ENCODE data around the gene CYB561D1. TPM values are rescaled to one million over a fixed set of nuclear protein-coding genes. Genes with fewer than 3 reads are reported as not detected.

The CYB561D1 gene
- polyA plus RNA-seq, 3 donors from 2014 or later: 8.8 to 20.3 (median 10.2) TPM

DNA sequence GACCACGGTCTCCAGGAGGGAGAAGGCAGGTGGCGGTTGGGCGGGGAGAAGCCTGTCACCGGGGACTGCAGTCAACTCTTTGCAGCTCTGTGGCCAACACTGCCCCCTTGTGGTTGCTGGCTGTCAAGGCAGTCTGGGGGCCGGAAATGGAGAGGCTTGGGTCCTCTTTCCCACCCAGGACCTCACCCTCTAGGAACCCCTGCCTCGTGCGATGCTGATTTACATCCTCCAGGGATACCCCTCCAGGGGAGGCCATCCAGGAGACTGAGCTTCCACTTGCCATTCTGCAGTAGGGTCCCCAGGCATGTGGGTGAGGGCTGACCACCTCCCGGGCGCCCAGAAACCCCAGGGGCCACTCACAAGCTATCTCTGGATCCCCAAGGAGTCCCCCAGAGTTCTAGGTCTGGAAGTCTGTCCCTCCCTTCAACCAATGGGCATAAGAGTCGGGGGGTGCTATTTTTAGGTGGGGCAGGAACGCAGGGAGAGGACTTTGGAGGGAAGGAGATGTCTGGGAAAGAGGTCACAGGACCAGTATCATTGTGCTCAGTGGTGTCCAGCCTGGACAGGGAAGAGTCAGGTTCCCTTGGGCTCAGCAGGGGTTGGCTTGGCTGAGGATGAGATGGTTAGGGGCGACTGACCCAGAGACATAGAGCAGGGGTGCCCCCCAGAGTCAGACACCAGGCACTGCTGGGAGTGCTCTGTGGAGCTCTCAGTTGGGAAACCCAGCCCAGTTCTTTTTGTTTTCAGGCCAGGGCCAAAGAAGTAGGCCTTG, 38.7 kb downstream of the CYB561D1 start:
- Mint-ChIP-seq H3K4me3 (peak overlapping the region; percentile 84 to 91 (median 87)), H3K4me1 (peaks cover 10 to 11% of the 10 kb centered on the region in 2 donors), H3K27ac (peak overlapping the region; percentile 74 to 96 (median 89)), H3K36me3 (no peaks in the 10 kb centered on the region), H3K27me3 (ENCODE audit: low read depth in 3 of 3) (peaks cover 0 to 9% (median 4%) of the 10 kb centered on the region in 3 donors), H3K9me3 (no peaks in the 10 kb centered on the region)
- DNase-seq: peak; percentile 84 to 87 (median 86)

- Mint-ChIP-seq H3K9me3 (no peaks in the 10 kb centered on the region), H3K4me3 (peak overlapping the region in 1 of 5 donors; percentile 7), H3K36me3 (no peaks in the 10 kb centered on the region), H3K4me1 (peaks cover 10 to 11% of the 10 kb centered on the region in 2 donors), H3K27me3 (ENCODE audit: low read depth in 3 of 3) (peaks cover 0 to 6% (median 4%) of the 10 kb centered on the region in 3 donors), H3K27ac (peak overlapping the region in 1 of 6 donors; percentile 7)
- no peak for DNase-seq
Measured at GRCh38 chr1:109534307-109534858, 40.5 kb downstream of the CYB561D1 start.

GRCh38 chr1:109535481-109535880, 41.6 kb downstream of the CYB561D1 start:
- Mint-ChIP-seq H3K4me3 (no peak overlapping the region), H3K27me3 (ENCODE audit: low read depth in 3 of 3) (peaks cover 0 to 6% (median 4%) of the 10 kb centered on the region in 3 donors), H3K27ac (no peak overlapping the region), H3K36me3 (no peaks in the 10 kb centered on the region), H3K4me1 (peaks cover 10 to 11% of the 10 kb centered on the region in 2 donors), H3K9me3 (no peaks in the 10 kb centered on the region)
- no peak for DNase-seq

- H3K27ac Mint-ChIP-seq: no peak overlapping the region
- H3K9me3 Mint-ChIP-seq: no peaks in the 10 kb centered on the region
Measured at GRCh38 chr1:109535971-109536491, 42.1 kb downstream of the CYB561D1 start.

GRCh38 chr1:109537450-109538178, 43.7 kb downstream of the CYB561D1 start:
- peaks cover 0 to 6% (median 4%) of the 10 kb centered on the region in 3 donors for H3K27me3 Mint-ChIP-seq (ENCODE audit: low read depth in 3 of 3)
- no peak overlapping the region for H3K27ac Mint-ChIP-seq
- no peaks in the 10 kb centered on the region for H3K9me3 Mint-ChIP-seq
- peaks cover 3 to 5% of the 10 kb centered on the region in 2 donors for H3K4me1 Mint-ChIP-seq
- H3K36me3 Mint-ChIP-seq: no peaks in the 10 kb centered on the region
- no peak for DNase-seq
- no peak overlapping the region for H3K4me3 Mint-ChIP-seq

More at GRCh38 chr1:109535971-109536491, 42.1 kb downstream of the CYB561D1 start:
- Mint-ChIP-seq H3K36me3 (no peaks in the 10 kb centered on the region), H3K27me3 (ENCODE audit: low read depth in 3 of 3) (peaks cover 0 to 6% (median 4%) of the 10 kb centered on the region in 3 donors), H3K4me3 (no peak overlapping the region), H3K4me1 (peaks cover 10 to 11% of the 10 kb centered on the region in 2 donors)
- DNase-seq: no peak

- no peak overlapping the region for H3K27ac Mint-ChIP-seq
- H3K9me3 Mint-ChIP-seq: no peaks in the 10 kb centered on the region
- no peak overlapping the region for H3K4me3 Mint-ChIP-seq
- DNase-seq: no peak
- H3K27me3 Mint-ChIP-seq (ENCODE audit: low read depth in 3 of 3): peaks cover 0 to 2% (median 0%) of the 10 kb centered on the region in 3 donors
- H3K4me1 Mint-ChIP-seq: no peaks in the 10 kb centered on the region
- H3K36me3 Mint-ChIP-seq: no peaks in the 10 kb centered on the region
Measured at GRCh38 chr1:109538827-109539555, 45.1 kb downstream of the CYB561D1 start.

DNA sequence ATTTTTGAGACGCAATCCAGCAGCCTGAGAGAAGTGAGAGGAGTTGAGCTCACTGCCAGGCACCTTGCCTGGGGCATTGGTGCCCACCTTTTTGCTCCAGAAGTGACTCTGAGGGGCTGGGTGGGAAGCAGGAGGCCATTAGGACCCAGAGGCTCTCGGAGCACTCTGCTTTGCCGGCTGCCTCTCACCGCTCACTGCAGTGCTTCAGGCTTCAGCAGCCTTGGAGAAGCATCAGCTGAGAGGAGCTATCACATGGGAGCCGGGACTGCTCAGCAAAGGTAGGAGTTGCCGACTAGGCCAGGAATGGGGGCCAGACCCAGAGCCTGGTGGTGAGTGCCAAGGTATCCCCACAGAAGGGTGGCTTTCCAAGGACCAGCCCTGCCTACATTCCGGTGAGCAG, 45.8 kb downstream of the CYB561D1 start, which contains the start of gene GPR61:
Gene GPR61 (plus strand): TSS at position 197 of the 400 bp plus-strand sequence. CDS start 3,151 bp downstream, outside the sequence.
- DNase-seq: no peak
- no peaks in the 10 kb centered on the region for H3K36me3 Mint-ChIP-seq
- no peak within 1 kb of the TSS for H3K4me3 Mint-ChIP-seq
- no peaks in the 10 kb centered on the region for H3K4me1 Mint-ChIP-seq
- no peaks in the 10 kb centered on the region for H3K9me3 Mint-ChIP-seq
- H3K27ac Mint-ChIP-seq: no peak within 1 kb of the TSS
- no peaks in the 10 kb centered on the region for H3K27me3 Mint-ChIP-seq (ENCODE audit: low read depth in 3 of 3)

GRCh38 chr1:109541102-109541501, 47.2 kb downstream of the CYB561D1 start:
- H3K27ac Mint-ChIP-seq: no peak overlapping the region
- no peak overlapping the region for H3K4me3 Mint-ChIP-seq
- H3K4me1 Mint-ChIP-seq: peaks cover under 1 to 2% of the 10 kb centered on the region in 2 donors
- no peaks in the 10 kb centered on the region for H3K27me3 Mint-ChIP-seq (ENCODE audit: low read depth in 3 of 3)
- no peaks in the 10 kb centered on the region for H3K36me3 Mint-ChIP-seq
- DNase-seq: no peak
- H3K9me3 Mint-ChIP-seq: no peaks in the 10 kb centered on the region

GRCh38 chr1:109542657-109543056, 48.8 kb downstream of the CYB561D1 start:
- Mint-ChIP-seq H3K27ac (no peak overlapping the region), H3K4me3 (no peak overlapping the region), H3K36me3 (no peaks in the 10 kb centered on the region), H3K27me3 (ENCODE audit: low read depth in 3 of 3) (peaks cover 0 to 2% (median 0%) of the 10 kb centered on the region in 3 donors), H3K4me1 (peaks cover 16 to 18% of the 10 kb centered on the region in 2 donors), H3K9me3 (no peaks in the 10 kb centered on the region)
- DNase-seq: no peak

DNA sequence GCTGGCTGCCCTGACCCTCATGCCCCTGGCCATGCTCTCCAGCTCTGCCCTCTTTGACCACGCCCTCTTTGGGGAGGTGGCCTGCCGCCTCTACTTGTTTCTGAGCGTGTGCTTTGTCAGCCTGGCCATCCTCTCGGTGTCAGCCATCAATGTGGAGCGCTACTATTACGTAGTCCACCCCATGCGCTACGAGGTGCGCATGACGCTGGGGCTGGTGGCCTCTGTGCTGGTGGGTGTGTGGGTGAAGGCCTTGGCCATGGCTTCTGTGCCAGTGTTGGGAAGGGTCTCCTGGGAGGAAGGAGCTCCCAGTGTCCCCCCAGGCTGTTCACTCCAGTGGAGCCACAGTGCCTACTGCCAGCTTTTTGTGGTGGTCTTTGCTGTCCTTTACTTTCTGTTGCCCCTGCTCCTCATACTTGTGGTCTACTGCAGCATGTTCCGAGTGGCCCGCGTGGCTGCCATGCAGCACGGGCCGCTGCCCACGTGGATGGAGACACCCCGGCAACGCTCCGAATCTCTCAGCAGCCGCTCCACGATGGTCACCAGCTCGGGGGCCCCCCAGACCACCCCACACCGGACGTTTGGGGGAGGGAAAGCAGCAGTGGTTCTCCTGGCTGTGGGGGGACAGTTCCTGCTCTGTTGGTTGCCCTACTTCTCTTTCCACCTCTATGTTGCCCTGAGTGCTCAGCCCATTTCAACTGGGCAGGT, 49.5 kb downstream of the CYB561D1 start:
- Mint-ChIP-seq H3K27ac (no peak overlapping the region), H3K27me3 (ENCODE audit: low read depth in 3 of 3) (peaks cover 2 to 10% (median 3%) of the 10 kb centered on the region in 3 donors), H3K4me1 (peaks cover 21 to 26% of the 10 kb centered on the region in 2 donors)

DNA sequence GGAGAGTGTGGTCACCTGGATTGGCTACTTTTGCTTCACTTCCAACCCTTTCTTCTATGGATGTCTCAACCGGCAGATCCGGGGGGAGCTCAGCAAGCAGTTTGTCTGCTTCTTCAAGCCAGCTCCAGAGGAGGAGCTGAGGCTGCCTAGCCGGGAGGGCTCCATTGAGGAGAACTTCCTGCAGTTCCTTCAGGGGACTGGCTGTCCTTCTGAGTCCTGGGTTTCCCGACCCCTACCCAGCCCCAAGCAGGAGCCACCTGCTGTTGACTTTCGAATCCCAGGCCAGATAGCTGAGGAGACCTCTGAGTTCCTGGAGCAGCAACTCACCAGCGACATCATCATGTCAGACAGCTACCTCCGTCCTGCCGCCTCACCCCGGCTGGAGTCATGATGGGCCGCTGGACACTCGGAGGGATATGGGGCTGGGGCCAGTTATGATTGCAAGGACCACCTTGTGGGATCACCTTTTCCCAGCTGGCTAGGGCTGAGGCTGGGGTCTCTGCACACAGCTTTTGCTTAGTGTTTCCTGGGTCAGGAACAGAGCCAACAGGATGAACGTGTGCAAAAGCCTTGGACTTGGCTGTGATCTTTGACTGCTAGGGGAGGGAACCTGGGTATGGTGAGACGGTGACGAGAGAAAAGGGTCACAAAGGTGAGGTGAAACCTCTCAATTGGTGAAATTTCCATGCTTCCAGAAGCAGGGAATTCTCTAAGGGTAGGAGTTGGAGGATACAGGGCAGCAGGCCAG, 50.3 kb downstream of the CYB561D1 start:
- Mint-ChIP-seq H3K27me3 (ENCODE audit: low read depth in 3 of 3) (peaks cover 5 to 17% (median 9%) of the 10 kb centered on the region in 3 donors), H3K9me3 (no peaks in the 10 kb centered on the region), H3K36me3 (no peaks in the 10 kb centered on the region), H3K4me3 (no peak overlapping the region), H3K27ac (peak overlapping the region in 1 of 6 donors; percentile 56), H3K4me1 (peaks cover 27 to 33% of the 10 kb centered on the region in 2 donors)
- DNase-seq: no peak

More for the DNA sequence above, 49.5 kb downstream of the CYB561D1 start:
- no peaks in the 10 kb centered on the region for H3K36me3 Mint-ChIP-seq
- DNase-seq: no peak
- H3K4me3 Mint-ChIP-seq: no peak overlapping the region
- no peaks in the 10 kb centered on the region for H3K9me3 Mint-ChIP-seq

Measured in immature natural killer cell (primary cell).